ENCODE measurements around the gene DIDO1.

Gene DIDO1

DNA sequence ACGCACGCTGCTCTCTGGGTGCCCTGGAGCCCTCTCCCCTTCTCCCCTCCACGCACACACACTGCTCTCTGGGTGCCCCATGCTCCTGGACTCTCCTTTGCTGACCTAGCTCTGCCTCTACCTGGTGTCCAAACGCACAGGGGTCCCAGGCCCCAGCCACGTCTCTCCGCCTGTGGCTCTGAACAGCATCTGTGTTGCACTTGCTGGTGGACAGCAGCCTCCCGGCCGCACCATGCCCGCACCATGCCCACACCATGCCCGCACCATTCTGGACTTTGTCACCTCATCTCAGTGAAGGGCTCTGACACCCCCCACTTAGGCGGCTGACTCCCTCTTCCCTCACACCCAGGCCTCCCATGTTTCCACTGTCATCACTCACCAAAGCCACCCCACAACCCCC is 86.5 kb downstream of the DIDO1 start:
- Histone ChIP-seq H3K4me3 (ENCODE audit: low read length) (no peak overlapping the region), H3K9me3 (ENCODE audit: control insufficient read depth, low read length) (no peaks in the 10 kb centered on the region), H3K9ac (ENCODE audit: low read length) (no peak overlapping the region), H3K27me3 (ENCODE audit: control insufficient read depth, insufficient read depth, low read length) (no peaks in the 10 kb centered on the region), H3K4me1 (ENCODE audit: control insufficient read depth, insufficient read depth, low read length) (no peaks in the 10 kb centered on the region), H3K36me3 (ENCODE audit: control insufficient read depth, insufficient read depth, low read length) (no peaks in the 10 kb centered on the region)

DNA sequence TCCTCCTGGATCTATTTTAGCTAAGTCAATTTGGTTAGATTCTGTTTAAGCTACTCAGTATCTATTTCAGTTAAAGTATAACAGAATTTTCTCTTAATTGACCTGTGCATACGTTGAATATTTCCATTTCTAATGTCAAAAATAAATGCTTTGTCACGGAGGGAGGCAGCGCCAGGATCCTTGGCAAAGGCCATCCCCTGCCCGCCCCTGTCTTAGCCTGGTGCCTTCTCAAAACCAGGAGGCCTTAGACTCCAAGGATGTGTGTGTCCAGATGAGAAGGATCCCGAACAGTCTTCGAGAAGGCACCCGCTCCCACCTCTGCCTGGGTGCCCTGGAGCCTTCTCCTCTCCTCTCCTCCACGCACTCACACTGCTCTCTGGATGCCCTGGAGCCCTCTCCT is 87.0 kb downstream of the DIDO1 start:
- Histone ChIP-seq H3K4me1 (ENCODE audit: control insufficient read depth, insufficient read depth, low read length) (no peaks in the 10 kb centered on the region), H3K36me3 (ENCODE audit: control insufficient read depth, insufficient read depth, low read length) (no peaks in the 10 kb centered on the region), H3K27me3 (ENCODE audit: control insufficient read depth, insufficient read depth, low read length) (no peaks in the 10 kb centered on the region), H3K9ac (ENCODE audit: low read length) (no peak overlapping the region), H3K9me3 (ENCODE audit: control insufficient read depth, low read length) (no peaks in the 10 kb centered on the region), H3K4me3 (ENCODE audit: low read length) (no peak overlapping the region)

DNA sequence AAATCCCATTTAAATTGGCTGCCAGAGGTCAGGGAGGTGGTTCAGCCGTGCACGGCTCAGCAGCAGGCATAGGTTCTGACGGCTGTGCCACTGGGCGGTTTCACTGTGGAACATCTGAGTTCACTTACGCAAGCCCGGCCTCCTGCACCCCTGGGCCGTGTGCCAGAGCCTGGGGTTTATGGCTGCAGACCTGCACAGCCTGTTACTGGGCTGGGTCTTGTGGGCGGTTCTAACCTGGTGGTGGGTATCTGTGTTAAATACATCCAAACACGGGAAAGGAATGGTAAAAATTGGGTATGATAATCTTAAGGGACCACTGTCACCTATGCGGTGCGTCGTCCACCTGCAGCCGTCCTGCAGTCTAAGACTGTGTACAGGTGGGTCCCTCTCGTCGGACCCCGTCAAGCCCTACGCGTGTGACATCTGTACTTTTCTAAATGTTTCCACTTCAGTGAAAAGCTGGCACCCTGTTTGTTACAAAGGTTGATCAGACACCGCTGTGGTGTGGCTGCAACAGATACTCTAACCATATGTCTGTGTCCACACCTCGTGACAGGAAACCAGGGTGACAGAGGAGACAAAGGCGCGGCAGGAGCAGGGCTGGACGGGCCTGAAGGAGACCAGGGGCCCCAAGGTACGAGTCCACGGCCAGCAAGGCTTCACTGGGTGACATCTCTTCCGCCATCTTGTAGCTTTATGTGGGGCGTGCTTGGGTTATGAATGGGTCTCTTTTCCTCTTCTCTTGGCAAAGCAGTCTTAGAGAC is 88.0 kb downstream of the DIDO1 start:
- H3K4me1 ChIP-seq (ENCODE audit: control insufficient read depth, insufficient read depth, low read length) = no peaks in the 10 kb centered on the region
- no peak overlapping the region for H3K9ac ChIP-seq (ENCODE audit: low read length)
- H3K27me3 ChIP-seq (ENCODE audit: control insufficient read depth, insufficient read depth, low read length) = no peaks in the 10 kb centered on the region
- no peaks in the 10 kb centered on the region for H3K36me3 ChIP-seq (ENCODE audit: control insufficient read depth, insufficient read depth, low read length)
- no peak overlapping the region for H3K4me3 ChIP-seq (ENCODE audit: low read length)
- no peaks in the 10 kb centered on the region for H3K9me3 ChIP-seq (ENCODE audit: control insufficient read depth, low read length)

DNA sequence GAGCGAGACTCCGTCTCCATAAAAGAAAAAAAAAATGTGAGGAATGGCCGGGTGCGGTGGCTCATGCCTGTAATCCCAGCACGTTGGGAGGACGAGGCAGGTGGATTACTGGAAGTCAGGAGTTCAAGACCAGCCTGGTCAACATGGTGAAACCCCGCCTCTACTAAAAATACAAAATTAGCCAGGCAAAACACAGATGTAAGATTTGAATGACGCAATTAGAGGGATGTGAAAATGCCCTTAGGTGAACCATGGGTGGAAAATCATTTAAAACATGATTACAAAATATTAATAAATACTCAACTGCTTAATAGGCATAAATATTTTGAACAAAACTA is 88.5 kb downstream of the DIDO1 start:
- Histone ChIP-seq H3K9me3 (ENCODE audit: control insufficient read depth, low read length) (no peaks in the 10 kb centered on the region), H3K27me3 (ENCODE audit: control insufficient read depth, insufficient read depth, low read length) (no peaks in the 10 kb centered on the region), H3K4me3 (ENCODE audit: low read length) (no peak overlapping the region), H3K9ac (ENCODE audit: low read length) (no peak overlapping the region), H3K4me1 (ENCODE audit: control insufficient read depth, insufficient read depth, low read length) (peaks cover 4% of the 10 kb centered on the region), H3K36me3 (ENCODE audit: control insufficient read depth, insufficient read depth, low read length) (no peaks in the 10 kb centered on the region)

DNA sequence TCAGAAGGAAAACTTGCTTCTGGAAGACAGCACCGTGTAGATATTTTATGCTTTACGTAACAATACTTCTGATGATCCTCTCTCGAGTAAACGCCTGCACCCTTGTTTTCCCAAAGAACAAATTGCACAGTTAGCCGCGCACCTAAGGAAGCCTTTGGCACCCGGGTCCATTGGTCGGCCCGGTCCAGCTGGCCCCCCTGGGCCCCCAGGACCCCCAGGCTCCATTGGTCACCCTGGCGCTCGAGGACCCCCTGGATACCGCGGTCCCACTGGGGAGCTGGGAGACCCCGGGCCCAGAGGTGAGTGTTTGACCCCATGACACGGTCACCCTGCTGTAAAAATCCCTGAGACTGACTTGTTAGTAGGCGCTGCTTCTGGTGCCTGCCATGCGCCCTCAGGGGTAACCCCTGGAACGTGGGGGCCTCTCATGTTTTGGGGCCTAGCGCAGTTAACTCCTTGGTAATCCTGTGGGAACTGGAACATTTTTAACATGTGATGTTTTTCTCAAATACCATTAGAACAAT is 89.3 kb downstream of the DIDO1 start:
- Histone ChIP-seq H3K9ac (ENCODE audit: low read length) (no peak overlapping the region), H3K4me1 (ENCODE audit: control insufficient read depth, insufficient read depth, low read length) (peaks cover 11% of the 10 kb centered on the region), H3K27me3 (ENCODE audit: control insufficient read depth, insufficient read depth, low read length) (no peaks in the 10 kb centered on the region), H3K9me3 (ENCODE audit: control insufficient read depth, low read length) (no peaks in the 10 kb centered on the region), H3K4me3 (ENCODE audit: low read length) (no peak overlapping the region), H3K36me3 (ENCODE audit: control insufficient read depth, insufficient read depth, low read length) (no peaks in the 10 kb centered on the region)

DNA sequence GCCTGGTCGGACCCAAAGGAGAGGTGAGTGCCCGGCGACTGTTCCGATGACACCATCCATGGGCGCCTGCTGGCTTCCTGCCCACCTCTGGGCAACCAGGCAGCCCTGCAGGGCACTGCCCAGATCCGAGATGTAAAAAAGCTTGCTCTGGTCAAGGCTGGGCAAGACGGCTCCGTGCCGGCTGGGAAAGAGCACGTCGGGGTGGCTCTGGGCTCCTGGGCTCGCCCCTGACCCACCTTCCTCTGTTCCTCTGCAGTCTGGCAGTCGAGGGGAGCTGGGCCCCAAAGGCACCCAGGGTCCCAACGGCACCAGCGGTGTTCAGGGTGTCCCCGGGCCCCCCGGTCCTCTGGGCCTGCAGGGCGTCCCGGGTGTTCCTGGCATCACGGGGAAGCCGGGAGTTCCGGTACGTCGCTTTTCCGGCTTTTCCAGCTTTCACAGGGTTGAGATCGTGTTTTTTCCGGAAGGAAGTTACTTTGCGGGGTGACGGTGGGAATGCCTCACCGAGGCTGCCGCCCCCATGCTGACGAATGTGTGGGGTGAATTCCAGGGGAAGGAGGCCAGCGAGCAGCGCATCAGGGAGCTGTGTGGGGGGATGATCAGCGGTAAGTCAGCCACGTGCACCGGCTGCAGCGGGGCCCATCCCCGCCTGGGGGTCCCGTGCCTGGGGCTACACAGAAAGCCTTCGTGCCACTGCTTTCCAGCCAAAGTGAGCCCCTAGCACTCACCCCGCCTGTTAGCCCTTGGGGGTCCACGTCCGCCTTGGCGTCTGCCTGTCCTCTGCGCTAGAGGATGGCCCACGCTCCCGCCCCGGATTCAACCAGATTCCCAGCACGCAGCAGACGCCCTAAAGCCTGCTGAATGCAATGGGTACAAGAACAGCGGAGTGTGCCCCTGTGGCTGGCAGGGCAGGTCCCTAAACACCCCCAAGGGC is 90.1 kb downstream of the DIDO1 start:
- Histone ChIP-seq H3K9me3 (ENCODE audit: control insufficient read depth, low read length) (no peaks in the 10 kb centered on the region), H3K36me3 (ENCODE audit: control insufficient read depth, insufficient read depth, low read length) (no peaks in the 10 kb centered on the region), H3K4me1 (ENCODE audit: control insufficient read depth, insufficient read depth, low read length) (peaks cover 20% of the 10 kb centered on the region), H3K27me3 (ENCODE audit: control insufficient read depth, insufficient read depth, low read length) (no peaks in the 10 kb centered on the region), H3K9ac (ENCODE audit: low read length) (no peak overlapping the region), H3K4me3 (ENCODE audit: low read length) (no peak overlapping the region)

DNA sequence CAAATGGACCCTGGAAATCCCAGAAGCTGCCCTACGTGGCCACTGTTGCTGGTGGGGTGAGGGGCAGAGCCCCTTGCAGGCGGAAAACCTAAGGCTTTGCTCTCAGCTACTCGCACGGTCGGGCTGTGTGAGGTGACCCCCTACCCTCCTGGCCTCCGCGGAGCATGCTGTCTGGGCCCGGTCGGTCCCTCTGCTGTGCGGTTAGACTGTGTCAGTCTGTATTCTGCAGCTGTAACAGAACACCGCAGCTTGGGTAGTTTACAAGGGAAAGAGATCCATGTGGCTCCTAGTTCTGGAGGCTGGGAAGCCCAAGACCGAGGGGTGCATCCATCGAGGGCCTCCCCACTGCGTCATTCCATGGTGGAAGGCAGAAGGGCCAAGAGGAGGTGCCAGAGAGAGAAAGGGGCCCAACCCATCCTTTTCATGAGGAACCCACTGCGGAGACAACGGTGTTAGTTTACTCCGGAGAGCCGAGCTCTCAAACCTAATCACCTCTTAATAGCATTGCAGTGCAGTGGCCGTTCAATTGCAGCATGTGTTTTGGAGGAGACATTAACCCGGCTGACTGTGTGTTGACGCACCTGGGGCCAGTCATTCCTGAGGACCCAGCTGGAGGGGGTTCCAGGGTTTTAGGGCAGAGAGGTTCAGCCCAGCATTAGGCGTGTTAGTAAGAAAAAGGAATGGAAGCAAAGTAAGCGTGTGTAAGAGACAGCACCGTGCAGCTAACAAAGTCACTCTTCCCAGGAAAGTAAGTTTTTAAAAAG is 91.2 kb downstream of the DIDO1 start:
- Histone ChIP-seq H3K4me3 (ENCODE audit: low read length) (no peak overlapping the region), H3K9ac (ENCODE audit: low read length) (no peak overlapping the region), H3K36me3 (ENCODE audit: control insufficient read depth, insufficient read depth, low read length) (no peaks in the 10 kb centered on the region), H3K9me3 (ENCODE audit: control insufficient read depth, low read length) (no peaks in the 10 kb centered on the region), H3K27me3 (ENCODE audit: control insufficient read depth, insufficient read depth, low read length) (no peaks in the 10 kb centered on the region), H3K4me1 (ENCODE audit: control insufficient read depth, insufficient read depth, low read length) (peaks cover 25% of the 10 kb centered on the region)

DNA sequence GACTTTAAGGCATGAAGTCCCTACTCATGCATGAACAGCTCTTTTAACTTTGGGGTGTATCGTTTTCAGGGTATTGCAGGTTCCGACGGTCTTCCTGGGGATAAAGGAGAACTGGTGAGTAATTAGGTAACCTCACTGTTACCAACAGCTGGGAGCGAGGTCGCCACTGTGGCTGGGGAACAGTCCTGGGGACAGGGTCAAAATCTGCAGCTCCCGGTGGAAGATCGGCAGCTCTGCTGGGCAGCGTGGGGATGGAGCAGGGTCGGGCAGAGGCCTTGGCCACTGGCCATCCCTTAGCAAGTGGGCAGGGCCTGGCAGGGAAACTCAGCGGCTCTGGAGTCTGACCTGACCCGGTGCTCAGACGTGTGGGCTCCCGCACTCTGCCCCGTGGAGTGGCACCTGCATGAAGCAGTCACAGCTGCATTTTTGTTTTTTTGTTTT is 93.3 kb downstream of the DIDO1 start:
- peaks cover 25% of the 10 kb centered on the region for H3K4me1 ChIP-seq (ENCODE audit: control insufficient read depth, insufficient read depth, low read length)
- H3K4me3 ChIP-seq (ENCODE audit: low read length) = no peak overlapping the region
- H3K36me3 ChIP-seq (ENCODE audit: control insufficient read depth, insufficient read depth, low read length) = no peaks in the 10 kb centered on the region
- no peaks in the 10 kb centered on the region for H3K27me3 ChIP-seq (ENCODE audit: control insufficient read depth, insufficient read depth, low read length)
- H3K9ac ChIP-seq (ENCODE audit: low read length) = no peak overlapping the region
- H3K9me3 ChIP-seq (ENCODE audit: control insufficient read depth, low read length) = no peaks in the 10 kb centered on the region

DNA sequence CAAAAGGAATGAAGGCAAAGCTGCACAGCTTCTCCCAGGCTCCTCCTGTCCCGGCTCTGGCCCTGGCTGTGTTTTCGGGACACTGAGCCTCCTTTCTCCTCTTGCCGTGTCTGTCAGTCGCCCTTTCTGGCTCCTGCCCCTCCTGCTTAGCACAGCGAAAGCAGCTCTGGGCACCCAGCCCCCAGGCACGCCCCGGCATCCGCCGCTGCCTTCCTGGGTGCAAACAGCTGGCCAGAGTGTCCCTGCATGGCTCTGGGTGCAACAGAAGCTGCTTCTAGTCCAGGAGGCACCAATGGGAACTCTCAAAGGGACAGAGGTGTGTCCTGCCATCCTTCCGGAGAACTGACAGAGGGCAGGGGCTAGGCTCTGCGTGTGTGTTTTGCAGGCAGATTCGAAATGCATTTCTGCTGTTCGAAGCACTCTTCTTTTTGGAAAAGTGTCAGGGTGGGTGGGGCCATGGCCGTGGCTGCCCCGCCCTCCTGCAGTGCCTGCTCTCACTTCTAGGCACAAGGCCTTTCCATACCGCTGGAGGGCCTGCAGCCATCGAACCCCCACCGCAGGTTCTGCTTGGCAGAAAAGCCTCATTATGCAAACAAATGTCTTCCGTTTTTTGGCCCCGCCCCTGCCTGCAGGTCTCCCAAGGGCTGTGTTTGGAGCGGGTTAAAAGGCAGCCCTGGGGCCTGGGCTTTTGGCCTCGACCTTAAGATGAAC is 93.9 kb downstream of the DIDO1 start:
- peaks cover 25% of the 10 kb centered on the region for H3K4me1 ChIP-seq (ENCODE audit: control insufficient read depth, insufficient read depth, low read length)
- H3K4me3 ChIP-seq (ENCODE audit: low read length) = no peak overlapping the region
- no peaks in the 10 kb centered on the region for H3K27me3 ChIP-seq (ENCODE audit: control insufficient read depth, insufficient read depth, low read length)
- peak overlapping the region; percentile 39 for H3K9ac ChIP-seq (ENCODE audit: low read length)
- H3K9me3 ChIP-seq (ENCODE audit: control insufficient read depth, low read length) = no peaks in the 10 kb centered on the region
- no peaks in the 10 kb centered on the region for H3K36me3 ChIP-seq (ENCODE audit: control insufficient read depth, insufficient read depth, low read length)

DNA sequence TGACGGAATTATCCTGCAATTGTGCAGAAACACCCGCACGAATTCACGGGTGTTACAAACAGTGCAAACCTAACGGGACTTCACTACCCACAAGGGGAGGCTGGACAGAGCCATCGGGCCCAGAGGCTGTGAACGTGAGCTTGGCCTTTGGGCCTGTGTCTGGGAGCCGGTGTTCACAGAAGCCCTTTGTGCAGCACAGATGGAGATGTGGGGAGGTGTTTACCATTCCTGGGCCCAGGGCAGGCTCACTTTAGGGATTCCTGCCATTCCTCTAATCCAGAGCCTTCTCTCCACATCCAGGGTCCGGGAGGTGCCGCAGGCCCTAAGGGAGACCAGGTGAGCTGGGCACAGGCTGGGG is 94.5 kb downstream of the DIDO1 start:
- no peaks in the 10 kb centered on the region for H3K9me3 ChIP-seq (ENCODE audit: control insufficient read depth, low read length)
- H3K27me3 ChIP-seq (ENCODE audit: control insufficient read depth, insufficient read depth, low read length) = no peaks in the 10 kb centered on the region
- H3K4me1 ChIP-seq (ENCODE audit: control insufficient read depth, insufficient read depth, low read length) = peaks cover 25% of the 10 kb centered on the region
- H3K36me3 ChIP-seq (ENCODE audit: control insufficient read depth, insufficient read depth, low read length) = no peaks in the 10 kb centered on the region
- peak overlapping the region; percentile 39 for H3K9ac ChIP-seq (ENCODE audit: low read length)
- H3K4me3 ChIP-seq (ENCODE audit: low read length) = no peak overlapping the region

DNA sequence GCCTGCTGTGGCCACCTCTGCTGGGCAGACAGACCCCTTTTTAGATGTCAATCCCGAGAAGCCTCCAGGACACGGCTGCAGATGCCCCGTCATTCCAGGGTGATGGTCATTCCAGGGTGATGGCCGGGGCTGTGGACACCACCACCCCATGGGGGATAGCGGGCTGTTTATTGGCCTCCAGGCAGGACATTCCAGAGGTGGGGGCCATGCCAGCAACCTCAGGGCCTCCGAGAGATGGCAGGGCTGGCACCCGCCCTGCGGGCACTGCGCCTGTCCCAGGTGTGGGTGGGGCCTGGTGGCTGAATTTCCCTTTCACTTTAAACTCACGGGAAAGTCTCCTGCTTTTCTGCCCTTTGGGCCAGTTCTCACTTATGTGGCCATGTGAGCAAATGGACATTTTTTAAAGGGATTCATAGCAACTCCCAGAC is 94.9 kb downstream of the DIDO1 start:
- Histone ChIP-seq H3K4me1 (ENCODE audit: control insufficient read depth, insufficient read depth, low read length) (peaks cover 25% of the 10 kb centered on the region), H3K9ac (ENCODE audit: low read length) (peak overlapping the region; percentile 39), H3K36me3 (ENCODE audit: control insufficient read depth, insufficient read depth, low read length) (no peaks in the 10 kb centered on the region), H3K27me3 (ENCODE audit: control insufficient read depth, insufficient read depth, low read length) (no peaks in the 10 kb centered on the region), H3K4me3 (ENCODE audit: low read length) (no peak overlapping the region), H3K9me3 (ENCODE audit: control insufficient read depth, low read length) (no peaks in the 10 kb centered on the region)

All from mucosa of stomach (tissue), 1 donor.